DMS53 treated with DMSO at 0.1 percent for 48 hours (cell line): ENCODE measurements around the gene PGAM2.

Experiments
- DNase-seq: peaks from one replicate; lab custom pipeline; 2025; ENCODE audit not compliant: unreplicated experiment; lab: John Stamatoyannopoulos, UW

PGAM2 gene

DNA sequence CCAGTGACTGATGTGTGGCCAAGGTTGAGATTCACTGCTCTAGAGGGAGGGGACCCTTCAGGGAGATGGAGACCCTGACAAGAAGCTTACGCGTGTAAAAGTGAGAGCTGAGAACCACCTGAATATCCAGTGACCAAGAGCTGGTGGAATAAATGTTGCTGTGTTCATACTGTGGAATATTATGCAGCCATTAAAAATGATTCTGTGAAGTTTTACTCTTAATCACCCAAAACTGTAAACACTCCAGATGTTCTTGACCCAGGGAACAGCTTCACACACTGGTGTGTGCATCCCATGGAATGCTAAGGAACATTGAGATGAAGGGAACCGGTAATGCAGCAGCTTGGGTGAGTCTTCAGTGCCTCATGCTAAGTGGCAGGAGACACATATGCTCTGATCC, 21.3 kb upstream of the PGAM2 start:
- DNase-seq, result no peak

- no peak for DNase-seq
Observed at GRCh38 chr7:44085546-44085945, 20.2 kb upstream of the PGAM2 start.

GRCh38 chr7:44084701-44085100, 19.3 kb upstream of the PGAM2 start:
- DNase-seq, result no peak

DNA sequence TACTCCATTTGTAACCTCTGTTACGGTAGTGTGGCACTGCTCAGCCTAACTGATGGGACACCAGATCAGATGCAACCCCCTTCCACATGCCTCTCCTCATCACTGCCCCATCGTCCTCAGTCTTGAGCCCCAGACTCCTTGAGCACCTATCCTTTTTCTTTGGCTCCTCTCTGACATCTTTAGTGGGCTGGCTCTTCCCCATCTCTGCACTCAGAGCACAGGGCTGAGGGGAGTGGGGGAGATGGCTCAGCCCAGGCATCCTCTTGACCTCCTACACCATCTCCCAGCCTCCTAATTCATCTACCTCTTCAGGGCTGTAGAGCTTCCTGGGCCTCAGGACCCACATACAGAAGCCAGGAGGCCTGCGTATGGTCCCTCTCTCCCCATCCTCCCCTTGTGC, 18.4 kb upstream of the PGAM2 start:
- DNase-seq, result no peak

GRCh38 chr7:44082541-44083207, 17.3 kb upstream of the PGAM2 start:
- DNase-seq, result peak; percentile 96

DNA sequence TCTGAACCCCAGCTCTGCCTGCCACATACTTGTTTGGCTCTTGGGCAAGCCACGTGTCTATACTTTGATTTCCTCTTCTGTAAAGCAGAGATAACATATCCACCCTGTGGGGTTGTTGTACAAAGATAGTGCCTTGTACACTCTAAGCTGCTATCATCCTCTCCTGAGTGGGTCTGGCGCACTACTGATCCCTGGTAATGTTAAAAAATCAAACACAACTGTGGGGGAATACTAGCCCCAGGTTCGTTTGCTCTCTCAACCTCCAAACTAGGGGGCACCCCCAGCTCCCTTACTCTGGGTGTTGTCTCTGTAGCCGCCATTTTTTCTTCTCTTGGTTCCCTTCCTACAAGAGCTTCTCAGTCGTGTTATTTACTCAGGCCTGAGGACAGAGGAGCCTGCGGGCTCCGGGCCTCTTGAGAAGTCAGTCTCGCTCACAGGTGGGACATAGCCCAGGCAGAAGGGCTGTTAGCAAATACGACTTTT, 15.9 kb upstream of the PGAM2 start:
- DNase-seq, result no peak

DNA sequence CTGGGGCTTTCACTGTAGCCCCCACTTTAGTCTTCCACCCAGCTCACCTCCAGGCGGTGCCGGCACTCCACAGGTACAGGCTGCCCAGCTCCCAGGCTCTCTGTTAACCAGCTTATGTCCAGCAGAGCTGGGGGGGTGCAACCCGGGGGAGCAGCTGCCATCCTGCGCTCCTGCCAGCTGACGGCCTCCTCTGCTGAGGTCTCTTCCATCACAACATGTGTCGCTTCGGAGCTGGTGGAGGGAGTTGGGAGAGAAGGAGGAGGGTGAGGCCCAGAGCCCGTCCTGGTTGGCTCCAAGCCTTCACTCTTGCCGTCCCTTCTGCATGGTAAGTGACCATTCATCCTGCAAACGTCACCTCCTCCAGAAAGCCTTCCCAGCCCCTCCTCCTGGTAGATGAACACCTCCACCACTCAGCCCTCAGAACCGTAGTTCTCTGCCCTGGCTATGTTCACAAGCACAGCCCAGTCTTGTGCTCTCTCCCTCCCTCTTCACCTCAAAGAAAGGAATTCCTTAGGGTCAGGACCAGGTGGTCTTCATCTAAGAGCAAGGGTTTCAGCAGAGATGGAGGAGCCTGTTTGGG, 15.4 kb upstream of the PGAM2 start:
- DNase-seq, result no peak

DNA sequence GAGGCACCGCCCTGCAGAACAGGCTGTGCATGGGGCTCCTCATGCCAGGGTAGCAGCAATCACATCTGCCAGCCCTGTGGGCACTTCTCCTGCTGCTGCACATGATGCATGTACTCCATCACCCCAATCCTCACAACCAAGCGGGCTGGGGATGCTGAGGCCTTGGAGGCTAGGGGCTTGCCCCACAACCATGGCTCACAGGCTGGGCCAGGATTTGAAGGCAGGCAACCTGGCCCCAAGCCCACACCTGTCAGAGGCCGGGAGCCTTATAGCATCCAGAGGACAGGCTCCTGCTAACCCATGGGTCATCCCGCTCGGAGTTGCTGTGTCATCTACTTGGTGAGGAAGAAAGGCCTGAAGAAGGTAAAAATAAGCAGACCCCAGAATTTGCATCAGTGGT, 14.8 kb upstream of the PGAM2 start:
- DNase-seq, result no peak

GRCh38 chr7:44079331-44080021, 14.1 kb upstream of the PGAM2 start:
- DNase-seq, result no peak

DNA sequence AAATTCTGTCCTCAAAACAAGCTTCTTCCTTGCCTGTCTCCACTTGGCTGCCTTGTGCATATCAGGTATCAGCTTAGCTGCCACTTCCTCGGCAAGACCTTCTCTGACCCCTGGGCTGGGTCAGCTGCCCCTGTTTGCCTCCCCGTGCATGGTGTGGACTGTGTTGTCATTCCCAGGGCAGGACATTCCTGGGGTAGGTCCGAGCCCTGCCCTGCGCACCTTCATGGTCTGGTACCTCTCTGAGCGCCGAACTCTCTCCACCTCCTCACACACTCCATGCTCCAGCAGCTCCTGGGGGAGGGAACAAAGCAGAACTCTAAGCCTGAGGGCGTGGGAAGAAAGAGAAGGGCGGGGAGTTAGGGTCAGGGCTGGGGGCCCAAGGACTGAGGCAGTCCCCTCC, 13.2 kb upstream of the PGAM2 start:
- no peak for DNase-seq

GRCh38 chr7:44077681-44078091, 12.3 kb upstream of the PGAM2 start:
- DNase-seq, result no peak

GRCh38 chr7:44077061-44077460, 11.7 kb upstream of the PGAM2 start:
- DNase-seq, result no peak

DNA sequence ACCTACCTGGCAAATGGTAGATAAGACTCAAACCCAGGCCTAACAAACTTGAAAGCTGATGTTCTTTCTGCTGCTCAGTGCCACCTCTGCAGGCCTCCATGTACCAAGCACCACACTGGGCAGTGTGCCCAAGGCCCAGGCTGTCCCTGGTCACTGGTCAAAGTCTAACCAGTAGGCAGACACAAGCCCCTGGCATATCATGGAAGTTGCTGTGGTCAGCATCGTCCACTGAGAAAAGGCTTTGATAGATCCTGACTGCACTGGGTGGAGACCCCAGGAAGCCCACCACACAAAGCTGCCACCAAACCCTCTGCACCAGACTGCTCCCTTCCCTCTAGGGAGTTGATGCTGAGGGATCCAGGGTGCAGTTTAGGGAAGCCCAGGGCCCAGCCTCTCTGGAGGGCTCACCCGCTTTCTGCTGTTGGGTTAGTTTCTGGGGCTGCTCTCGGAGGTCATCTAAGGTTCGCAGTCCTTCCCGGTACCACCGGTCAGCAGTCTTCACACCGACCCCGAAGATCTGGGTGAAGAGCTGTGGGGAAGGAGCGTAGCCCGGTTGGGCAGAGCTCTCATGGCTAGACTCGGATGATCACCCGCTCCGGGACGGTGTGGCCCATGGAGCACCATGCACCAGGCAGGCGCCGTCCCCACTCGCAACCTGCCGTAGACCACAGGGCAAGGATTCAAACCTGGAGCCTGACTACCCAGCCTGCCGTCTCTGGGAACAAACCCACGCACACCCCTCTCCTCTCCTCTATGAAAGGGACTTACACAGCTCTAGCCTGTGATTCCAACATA, 10.9 kb upstream of the PGAM2 start:
- DNase-seq, result no peak

DNA sequence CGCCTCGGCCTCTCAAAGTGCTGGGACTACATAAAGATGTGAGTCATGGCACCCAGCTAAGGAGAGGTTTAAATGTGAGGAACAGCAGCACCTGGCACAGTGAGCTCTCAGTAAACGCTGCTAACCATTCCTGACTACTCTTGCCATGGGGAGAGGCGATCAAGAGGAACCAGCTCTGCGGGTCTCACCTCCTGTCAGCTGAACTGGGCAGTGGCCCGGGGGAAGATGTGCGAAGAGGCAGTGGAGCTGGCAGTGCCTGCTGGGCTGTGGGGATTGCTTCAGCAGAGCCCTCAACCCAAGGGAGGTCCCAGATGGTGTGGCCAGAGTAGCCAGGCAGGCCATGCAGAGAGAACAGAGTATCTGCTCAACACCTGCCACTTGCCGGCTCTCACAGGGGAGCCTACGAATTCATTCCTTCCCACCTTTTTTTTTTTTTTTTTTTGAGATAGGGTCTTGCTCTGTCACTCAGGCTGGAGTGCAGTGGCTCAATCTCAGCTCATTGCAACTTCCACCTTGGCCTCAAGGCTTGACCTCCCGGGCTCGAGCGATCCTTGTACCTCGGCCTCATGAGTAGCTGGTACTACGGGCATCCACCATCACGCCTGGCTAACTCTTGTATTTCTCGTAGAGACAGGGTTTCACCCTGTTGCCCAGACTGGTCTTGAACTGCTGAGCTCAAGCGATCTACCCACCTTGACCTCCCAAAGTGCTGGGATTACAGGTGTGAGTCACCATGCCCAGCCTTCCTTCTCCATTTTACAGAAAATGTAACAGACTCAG, 10.1 kb upstream of the PGAM2 start:
- DNase-seq, result no peak

- no peak for DNase-seq
Observed at GRCh38 chr7:44074349-44074695, 9.0 kb upstream of the PGAM2 start.

DNA sequence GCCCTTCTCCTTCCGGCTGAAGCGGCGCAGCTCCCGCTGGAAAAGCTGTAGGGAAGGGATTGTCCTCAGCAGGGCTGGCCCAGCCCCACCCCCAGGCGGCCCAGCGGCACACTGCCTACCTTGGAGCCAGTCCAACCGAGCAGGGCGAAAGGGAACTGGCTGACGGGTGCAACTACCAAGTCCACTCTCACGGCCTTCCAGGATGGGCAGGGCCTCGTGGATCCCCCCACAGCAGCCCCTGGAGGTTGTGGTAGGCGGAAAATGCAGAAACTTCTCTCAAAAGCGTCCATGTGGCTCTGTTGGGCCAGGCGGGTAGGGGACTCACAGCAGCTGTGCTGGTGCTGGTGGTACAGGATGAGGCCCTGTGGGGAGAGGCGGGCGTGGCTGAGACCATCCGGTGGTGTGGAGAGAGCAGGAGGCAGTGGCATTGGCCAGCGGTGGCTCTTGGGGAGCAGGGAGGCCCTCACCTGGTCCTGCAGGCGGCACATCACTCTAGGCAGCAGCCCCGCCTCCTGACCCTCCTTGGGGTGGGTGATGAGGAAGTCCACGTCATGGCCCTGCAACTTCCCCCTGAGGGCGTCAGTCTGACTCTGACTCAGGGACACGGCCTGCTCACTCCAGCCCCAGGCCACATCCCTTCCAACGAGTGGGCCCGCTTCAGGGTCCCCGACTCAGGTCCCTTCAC, 8.4 kb upstream of the PGAM2 start:
- DNase-seq, result no peak

GRCh38 chr7:44072364-44073231, 7.2 kb upstream of the PGAM2 start:
- DNase-seq, result peak; percentile 16

- DNase-seq, result no peak
Observed at GRCh38 chr7:44071726-44072363, 6.5 kb upstream of the PGAM2 start.

- peak; percentile 28 for DNase-seq
Observed at GRCh38 chr7:44068054-44068453, 2.7 kb upstream of the PGAM2 start.
